SU-DHL-6 (cell line): ENCODE measurements around the gene ACTRT1.

Source experiments
- CTCF ChIP-seq: fragments of 200-600 bp; sonication (generic); IDR thresholded peaks from one replicate; pipeline ENCODE4 v1.5.1; 2017; ENCODE audit warnings: antibody characterized with exemption, mild to moderate bottlenecking, low read length, moderate library complexity; ENCODE audit not compliant: insufficient read depth, poor library complexity, severe bottlenecking
- EZH2phosphoT487 ChIP-seq: fragments of 200-600 bp; sonication (generic), shearing (Covaris generic); conservative IDR thresholded peaks from 2 replicates; pipeline ENCODE4 v1.6.1; 2018; ENCODE audit warnings: mild to moderate bottlenecking, antibody characterized with exemption, low read length, moderate library complexity, mixed read lengths

GRCh38 chrX:128020701-128021100 lies 31.5 kb downstream of the ACTRT1 start:
- no peak for TF ChIP-seq CTCF
- TF ChIP-seq EZH2phosphoT487: no peak
